Duodenal mucosa (tissue), 2 donors: ENCODE data around the gene SPHK1.

Experiments
- H3K27ac ChIP-seq: one replicate; pipeline ENCODE4 v1.7.0; 2013; ENCODE audit warnings: low read depth, low read length
- H3K27me3 ChIP-seq, 2 donors: one replicate each; pipeline ENCODE4 v1.7.0; 2013; ENCODE audit warnings: low read length in 2 of 2, control low read depth in 1 of 2; ENCODE audit not compliant: insufficient read depth in 2 of 2, control insufficient read depth in 1 of 2
- H3K36me3 ChIP-seq, 2 donors: one replicate each; pipeline ENCODE4 v1.7.0; 2013; ENCODE audit warnings: low read length in 2 of 2, control low read depth in 1 of 2; ENCODE audit not compliant: insufficient read depth in 2 of 2, control insufficient read depth in 1 of 2
- H3K4me1 ChIP-seq, 2 donors: one replicate each; pipeline ENCODE4 v1.7.0; 2013; ENCODE audit warnings: low read length in 2 of 2, control low read depth in 1 of 2; ENCODE audit not compliant: insufficient read depth in 2 of 2, control insufficient read depth in 1 of 2
- H3K4me3 ChIP-seq, 2 donors: one replicate each; pipeline ENCODE4 v1.7.0; 2013; ENCODE audit warnings: low read length in 2 of 2, low read depth in 1 of 2
- H3K9ac ChIP-seq, 2 donors: one replicate each; pipeline ENCODE4 v1.7.0; 2013; ENCODE audit warnings: low read length in 2 of 2, low read depth in 1 of 2
- H3K9me3 ChIP-seq, 2 donors: one replicate each; pipeline ENCODE4 v1.7.0; 2013; ENCODE audit warnings: low read length in 2 of 2, control low read depth in 1 of 2; ENCODE audit not compliant: control insufficient read depth in 1 of 2

Gene SPHK1

DNA sequence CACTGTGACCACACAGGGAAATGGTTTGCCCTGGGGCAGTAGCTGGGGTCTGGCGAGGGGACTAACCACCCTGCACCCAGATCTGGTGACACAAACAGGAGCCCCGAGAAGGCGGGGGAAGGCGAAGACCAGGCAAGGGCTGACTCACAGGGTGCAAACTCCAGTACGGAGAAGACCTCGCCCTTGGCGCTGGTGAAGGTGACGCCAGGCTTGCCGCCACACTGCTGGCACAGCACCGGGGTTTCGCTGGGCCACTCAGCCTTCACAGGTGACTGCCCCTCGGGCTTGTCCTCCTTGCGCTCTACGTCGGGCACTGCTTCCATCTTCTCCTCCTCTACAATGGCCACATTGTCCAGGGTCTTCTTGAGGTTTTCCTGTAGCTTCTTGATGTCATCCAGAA, 11.6 kb downstream of the SPHK1 start:
- Histone ChIP-seq H3K27ac (no peak overlapping the region), H3K4me3 (no peak overlapping the region), H3K9ac (peak overlapping the region in 1 of 2 donors; percentile 20), H3K27me3 (no peaks in the 10 kb centered on the region), H3K36me3 (peaks cover 43 to 61% of the 10 kb centered on the region in 2 donors), H3K9me3 (no peaks in the 10 kb centered on the region), H3K4me1 (peaks cover 11 to 15% of the 10 kb centered on the region in 2 donors)

DNA sequence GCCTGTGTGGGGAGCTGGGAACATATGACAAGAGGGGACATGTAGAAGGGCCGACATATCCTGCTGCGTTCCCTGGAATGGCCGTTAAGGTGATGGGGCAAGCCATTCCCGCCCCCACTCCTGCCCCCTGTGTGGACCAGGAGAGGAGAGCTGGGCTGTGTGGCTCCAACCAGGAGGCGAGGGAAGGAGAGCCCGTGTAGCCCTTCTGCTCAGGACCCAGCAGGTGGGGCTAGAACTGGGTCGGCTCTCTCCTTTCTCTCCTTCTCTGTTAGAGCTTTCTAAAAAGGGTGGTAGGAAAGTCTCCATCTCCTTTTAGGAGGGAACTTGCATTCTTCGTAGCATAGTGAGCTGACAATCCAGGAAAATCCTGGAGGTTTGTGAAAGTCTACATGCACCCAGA, 12.8 kb downstream of the SPHK1 start:
- Histone ChIP-seq H3K9ac (no peak overlapping the region), H3K36me3 (peaks cover 52 to 61% of the 10 kb centered on the region in 2 donors), H3K27ac (no peak overlapping the region)

DNA sequence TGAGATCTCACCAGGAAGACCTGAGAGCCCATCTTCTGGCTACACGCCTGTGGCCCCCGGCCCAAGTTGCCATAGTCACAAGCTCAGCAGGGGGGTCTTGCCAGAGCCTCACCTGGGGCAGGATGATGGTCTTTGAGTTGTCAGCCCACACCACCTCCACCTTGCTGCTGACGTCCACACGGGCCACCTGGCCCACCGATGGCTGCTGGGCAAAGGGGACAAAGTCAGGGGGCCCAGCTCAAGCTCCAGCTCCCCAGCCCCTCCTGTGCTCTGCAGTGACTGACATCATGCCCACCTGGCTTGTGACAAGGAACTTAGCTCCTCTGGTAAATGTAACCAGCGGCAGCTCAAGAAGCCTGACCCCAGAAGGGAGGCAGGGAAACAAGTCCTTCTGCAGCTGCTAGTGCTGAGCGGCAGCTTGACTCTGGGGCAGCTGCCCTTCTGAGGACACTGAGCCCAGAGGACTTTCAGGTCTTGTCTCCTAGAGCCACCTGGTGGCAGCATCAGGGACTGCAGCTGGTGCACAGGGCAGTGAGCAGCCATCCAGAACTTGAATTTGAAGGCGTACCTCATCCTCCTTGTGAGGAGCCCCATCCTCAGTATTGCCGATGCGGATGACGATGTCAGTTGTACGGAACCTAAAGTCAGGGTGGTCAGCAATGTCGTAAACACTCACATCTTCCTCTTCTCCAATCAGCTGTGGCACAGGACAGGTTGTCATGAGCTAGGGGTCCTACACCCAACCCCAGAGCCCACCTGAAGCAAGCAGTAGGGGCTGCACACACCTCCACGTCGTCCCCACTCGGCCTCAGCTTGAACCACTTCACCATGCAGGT, 13.5 kb downstream of the SPHK1 start:
- H3K9ac ChIP-seq = peak overlapping the region in 1 of 2 donors; percentile 7
- no peak overlapping the region for H3K4me3 ChIP-seq
- H3K36me3 ChIP-seq = peaks cover 58 to 69% of the 10 kb centered on the region in 2 donors
- H3K9me3 ChIP-seq = no peaks in the 10 kb centered on the region
- H3K27ac ChIP-seq = no peak overlapping the region
- H3K27me3 ChIP-seq = no peaks in the 10 kb centered on the region
- peaks cover 10 to 11% of the 10 kb centered on the region in 2 donors for H3K4me1 ChIP-seq

More for the DNA sequence above, 12.8 kb downstream of the SPHK1 start:
- H3K9me3 ChIP-seq = no peaks in the 10 kb centered on the region
- peaks cover 11 to 13% of the 10 kb centered on the region in 2 donors for H3K4me1 ChIP-seq
- H3K4me3 ChIP-seq = no peak overlapping the region
- no peaks in the 10 kb centered on the region for H3K27me3 ChIP-seq

- H3K27me3 ChIP-seq = no peaks in the 10 kb centered on the region
- no peak overlapping the region for H3K27ac ChIP-seq
- H3K4me3 ChIP-seq = no peak overlapping the region
- H3K36me3 ChIP-seq = peaks cover 56 to 74% of the 10 kb centered on the region in 2 donors
- peaks cover 10 to 11% of the 10 kb centered on the region in 2 donors for H3K4me1 ChIP-seq
- H3K9ac ChIP-seq = no peak overlapping the region
- no peaks in the 10 kb centered on the region for H3K9me3 ChIP-seq
Measured at GRCh38 chr17:76398523-76399174, 14.2 kb downstream of the SPHK1 start.

GRCh38 chr17:76399175-76400172, 15.1 kb downstream of the SPHK1 start:
- Histone ChIP-seq H3K27ac (no peak overlapping the region), H3K4me1 (peaks cover 10 to 11% of the 10 kb centered on the region in 2 donors), H3K9me3 (no peaks in the 10 kb centered on the region), H3K9ac (no peak overlapping the region), H3K27me3 (no peaks in the 10 kb centered on the region), H3K4me3 (no peak overlapping the region), H3K36me3 (peaks cover 53 to 75% of the 10 kb centered on the region in 2 donors)

- Histone ChIP-seq H3K27ac (no peak overlapping the region), H3K27me3 (no peaks in the 10 kb centered on the region), H3K36me3 (peaks cover 40 to 73% of the 10 kb centered on the region in 2 donors), H3K9ac (no peak overlapping the region), H3K9me3 (no peaks in the 10 kb centered on the region), H3K4me3 (no peak overlapping the region), H3K4me1 (peaks cover 0 to 9% of the 10 kb centered on the region in 2 donors)
Measured at GRCh38 chr17:76402711-76403110, 18.3 kb downstream of the SPHK1 start.

- no peak overlapping the region for H3K4me3 ChIP-seq
Measured at GRCh38 chr17:76404256-76404655, 19.8 kb downstream of the SPHK1 start.

GRCh38 chr17:76404976-76405563, 20.7 kb downstream of the SPHK1 start:
- Histone ChIP-seq H3K4me3 (no peak overlapping the region), H3K4me1 (peaks cover 0 to 9% of the 10 kb centered on the region in 2 donors), H3K36me3 (peaks cover 25 to 53% of the 10 kb centered on the region in 2 donors), H3K9ac (no peak overlapping the region), H3K9me3 (no peaks in the 10 kb centered on the region), H3K27ac (no peak overlapping the region), H3K27me3 (no peaks in the 10 kb centered on the region)

More at GRCh38 chr17:76404256-76404655, 19.8 kb downstream of the SPHK1 start:
- H3K27me3 ChIP-seq = no peaks in the 10 kb centered on the region
- H3K27ac ChIP-seq = no peak overlapping the region
- H3K9ac ChIP-seq = no peak overlapping the region
- no peaks in the 10 kb centered on the region for H3K9me3 ChIP-seq
- peaks cover 0 to 9% of the 10 kb centered on the region in 2 donors for H3K4me1 ChIP-seq
- peaks cover 28 to 58% of the 10 kb centered on the region in 2 donors for H3K36me3 ChIP-seq

DNA sequence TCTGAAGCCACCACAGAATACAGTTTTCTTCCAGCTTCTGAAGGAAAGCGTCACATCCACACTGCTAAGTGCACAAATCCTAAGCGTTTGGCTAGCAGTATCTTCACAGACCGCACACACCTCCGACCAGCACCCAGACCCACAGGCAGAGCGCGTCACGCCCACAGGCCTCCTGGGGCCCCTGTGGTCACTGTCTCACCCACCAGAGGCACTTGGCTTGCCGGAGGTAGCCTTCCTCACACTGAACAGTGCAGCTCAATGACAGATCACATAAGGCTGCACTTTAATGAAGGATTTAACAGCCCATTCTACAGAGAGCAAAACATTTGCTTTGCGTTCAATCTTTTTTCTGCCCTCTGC, 21.2 kb downstream of the SPHK1 start:
- H3K9me3 ChIP-seq = no peaks in the 10 kb centered on the region
- no peaks in the 10 kb centered on the region for H3K27me3 ChIP-seq
- H3K4me1 ChIP-seq = peaks cover 0 to 9% of the 10 kb centered on the region in 2 donors
- no peak overlapping the region for H3K27ac ChIP-seq
- no peak overlapping the region for H3K4me3 ChIP-seq
- H3K36me3 ChIP-seq = peaks cover 19 to 51% of the 10 kb centered on the region in 2 donors
- H3K9ac ChIP-seq = no peak overlapping the region
